Liver (tissue), 9 donors: ENCODE data around the gene IRF9. TPM values are rescaled to one million over a fixed set of nuclear protein-coding genes. Genes with fewer than 3 reads are reported as not detected.

Source experiments
- DNase-seq: peaks from one replicate; pipeline ENCODE4 v3.0.0-alpha.2; 2017; ENCODE audit warnings: low spot score
- H3K27ac ChIP-seq, 2 donors: one replicate each; pipeline ENCODE4 v1.7.0; 2013; ENCODE audit warnings: inconsistent platforms in 2 of 2, low read length in 2 of 2, control low read depth in 1 of 2, low read depth in 1 of 2, mild to moderate bottlenecking in 1 of 2
- H3K27me3 ChIP-seq, 4 donors: one replicate each; pipeline versions ENCODE4 v1.6.1 to v1.7.0; 2013; ENCODE audit warnings: low read length in 3 of 4, inconsistent platforms in 1 of 4, mild to moderate bottlenecking in 1 of 4, moderate library complexity in 1 of 4; ENCODE audit not compliant: control insufficient read depth in 4 of 4, insufficient read depth in 4 of 4
- H3K36me3 ChIP-seq, 4 donors: one replicate each; pipeline versions ENCODE4 v1.6.1 to v1.7.0; 2013; ENCODE audit warnings: low read length in 3 of 4, mild to moderate bottlenecking in 3 of 4, low read depth in 1 of 4, moderate library complexity in 1 of 4; ENCODE audit not compliant: control insufficient read depth in 4 of 4, insufficient read depth in 3 of 4
- H3K4me1 ChIP-seq, 4 donors: one replicate each; pipeline versions ENCODE4 v1.6.1 to v1.7.0; 2013; ENCODE audit warnings: low read length in 3 of 4, mild to moderate bottlenecking in 3 of 4, moderate library complexity in 1 of 4; ENCODE audit not compliant: control insufficient read depth in 4 of 4, insufficient read depth in 4 of 4
- H3K4me3 ChIP-seq, 3 donors: one replicate each; pipeline versions ENCODE4 v1.6.1 to v1.7.0; 2013; ENCODE audit warnings: low read length in 3 of 3, control low read depth in 1 of 3, low read depth in 1 of 3, mild to moderate bottlenecking in 1 of 3
- H3K9ac ChIP-seq, 2 donors: one replicate each; pipeline ENCODE4 v1.7.0; 2013; ENCODE audit warnings: low read length in 2 of 2, mild to moderate bottlenecking in 2 of 2, moderate library complexity in 2 of 2, control low read depth in 1 of 2, low read depth in 1 of 2
- H3K9me3 ChIP-seq, 4 donors: one replicate each; pipeline versions ENCODE4 v1.6.1 to v1.7.0; 2013; ENCODE audit warnings: low read length in 3 of 4; ENCODE audit not compliant: control insufficient read depth in 4 of 4
- CTCF ChIP-seq: fragments of 150-350 bp; IDR thresholded peaks from 2 replicates; pipeline ENCODE4 v1.5.1; 2017; ENCODE audit warnings: improper control_type of control experiment, low read depth, low read length; ENCODE audit not compliant: missing input control
- EGR1 ChIP-seq, 2 donors: IDR thresholded peaks; 2 replicates each; pipeline ENCODE4 v1.6.1; 2016 to 2018; ENCODE audit warnings: antibody characterized with exemption in 2 of 2, low read depth in 2 of 2
- FOXA1 ChIP-seq: IDR thresholded peaks from 2 replicates; pipeline ENCODE4 v1.6.1; 2016; ENCODE audit warnings: antibody characterized with exemption
- JUND ChIP-seq, 2 donors: IDR thresholded peaks; 2 replicates each; pipeline ENCODE4 v1.6.1; 2016; ENCODE audit warnings: antibody characterized with exemption in 2 of 2
- RAD21 ChIP-seq, 2 donors: IDR thresholded peaks; 2 replicates each; pipeline ENCODE4 v1.6.1; 2016; ENCODE audit warnings: antibody characterized with exemption in 2 of 2, mild to moderate bottlenecking in 2 of 2
- REST ChIP-seq: IDR thresholded peaks from 2 replicates; pipeline ENCODE4 v1.6.1; 2016; ENCODE audit warnings: antibody characterized with exemption, mild to moderate bottlenecking
- SP1 ChIP-seq: IDR thresholded peaks from 2 replicates; pipeline ENCODE4 v1.6.1; 2018; ENCODE audit warnings: antibody characterized with exemption, mild to moderate bottlenecking
- TAF1 ChIP-seq: conservative IDR thresholded peaks from 2 replicates; pipeline ENCODE4 v1.6.1; 2016; ENCODE audit warnings: antibody characterized with exemption, mild to moderate bottlenecking
- YY1 ChIP-seq: IDR thresholded peaks from 2 replicates; pipeline ENCODE4 v1.6.1; 2016; ENCODE audit warnings: antibody characterized with exemption, mild to moderate bottlenecking
- ZBTB33 ChIP-seq: IDR thresholded peaks from 2 replicates; pipeline ENCODE4 v1.6.1; 2016; ENCODE audit warnings: antibody characterized with exemption
- WGBS: extraction: QIAGEN DNeasy Blood & Tissue Kit; methylation state at CpG from one replicate; pipeline ENCODE4 v1.1.7; 2013; 5-methylcytosine and 5-hydroxymethylcytosine counted together
- polyA plus RNA-seq, 2 donors: library from polyadenylated mRNA; stranded (reverse) in 1 of 2; unstranded in 1 of 2; fragments of 200-250 nt in 1 of 2; fragments of >200 nt in 1 of 2; fragmentation: Nextera tagmentation in 1 of 2; extraction: Ambion mirVana in 1 of 2; gene quantifications; one replicate each; pipeline versions ENCODE4 v1.2.1 to v1.2.3, GENCODE V29; 2013 to 2015
- total RNA-seq, 2 donors: library from RNA; depleted of rRNA; stranded (reverse); fragments of >200 nt; gene quantifications; one replicate each; pipeline ENCODE4 v1.2.3, GENCODE V29; 2014
- donor health status: healthy.
- donor health status: healthy.
- donor health status: healthy.
- donor health status: healthy.
- donor health status: healthy.

IRF9 gene
- total and polyA plus RNA-seq, 4 donors = 37.9 to 60.9 (median 51.0) TPM

GRCh38 chr14:24189059-24189375, 28.0 kb downstream of the IRF9 start:
- no peak for DNase-seq
- Histone ChIP-seq H3K9ac (no peak overlapping the region), H3K27ac (peak overlapping the region in 1 of 2 donors; percentile 72), H3K36me3 (peaks cover 11 to 44% (median 21%) of the 10 kb centered on the region in 4 donors), H3K4me1 (peaks cover 5 to 19% (median 11%) of the 10 kb centered on the region in 4 donors), H3K9me3 (no peaks in the 10 kb centered on the region), H3K27me3 (no peaks in the 10 kb centered on the region), H3K4me3 (no peak overlapping the region)
- under 1% methylated on average over 3 of the region's 3 CpGs for WGBS
- no peak for TF ChIP-seq JUND (IDR thresholded peaks at IDR 0.05)
- no peak for TF ChIP-seq TAF1
- TF ChIP-seq RAD21 (IDR thresholded peaks at IDR 0.05) = no peak
- no peak for TF ChIP-seq EGR1 (IDR thresholded peaks at IDR 0.05; ENCODE audit: low read depth in 2 of 2)
- TF ChIP-seq CTCF = no peak
- no peak for TF ChIP-seq REST

GRCh38 chr14:24189460-24189859, 28.4 kb downstream of the IRF9 start:
- Histone ChIP-seq H3K4me1 (peaks cover 5 to 23% (median 15%) of the 10 kb centered on the region in 4 donors), H3K36me3 (peaks cover 8 to 40% (median 18%) of the 10 kb centered on the region in 4 donors), H3K27ac (no peak overlapping the region), H3K9me3 (no peaks in the 10 kb centered on the region), H3K4me3 (no peak overlapping the region), H3K9ac (no peak overlapping the region), H3K27me3 (no peaks in the 10 kb centered on the region)
- TF ChIP-seq FOXA1 (no peak), ZBTB33 (no peak), RAD21 (IDR thresholded peaks at IDR 0.05) (no peak), YY1 (no peak), JUND (IDR thresholded peaks at IDR 0.05) (no peak), TAF1 (no peak), SP1 (no peak), REST (no peak)
- DNase-seq = no peak
- WGBS = 95% methylated on average over 9 of the region's 9 CpGs
